ENCODE data around the gene OR3A3. TPM values are rescaled to one million over a fixed set of nuclear protein-coding genes. Genes with fewer than 3 reads are reported as not detected.
"Not testable (repeated sequence)": the region's sequence is repeated elsewhere in the genome, so short reads cannot be mapped to it uniquely, and the experiment has no call there.

The OR3A3 gene
- not detected for polyA plus RNA-seq

GRCh38 chr17:3411070-3411469 lies at the start of gene OR3A3:
TSS of gene OR3A3 (plus strand) at chr17:3411370.
- H3K36me3 Mint-ChIP-seq, result no peaks in the 10 kb centered on the region
- H3K4me3 Mint-ChIP-seq, result no peak within 1 kb of the TSS
- H3K27me3 Mint-ChIP-seq, result peaks cover 24% of the 10 kb centered on the region
- peaks cover 0 to 4% (median 3%) of the 10 kb centered on the region in 3 donors for H3K4me1 Mint-ChIP-seq
- H3K9me3 Mint-ChIP-seq, result peaks cover 11 to 19% (median 15%) of the 10 kb centered on the region in 3 donors
- no peak within 1 kb of the TSS for H3K27ac Mint-ChIP-seq

- not testable (repeated sequence) for H3K4me3 Mint-ChIP-seq, H3K4me1 Mint-ChIP-seq, H3K36me3 Mint-ChIP-seq, H3K27ac Mint-ChIP-seq, H3K27me3 Mint-ChIP-seq
- H3K9me3 Mint-ChIP-seq, result peaks cover 3 to 26% (median 19%) of the 10 kb centered on the region in 3 donors
Observed at GRCh38 chr17:3371167-3371566, 40.0 kb upstream of the OR3A3 start.

- Mint-ChIP-seq H3K4me3 (no peak overlapping the region), H3K4me1 (peaks cover 0 to 8% (median 0%) of the 10 kb centered on the region in 3 donors), H3K9me3 (peaks cover 0 to 16% (median 0%) of the 10 kb centered on the region in 3 donors), H3K36me3 (no peaks in the 10 kb centered on the region), H3K27me3 (peaks cover 14% of the 10 kb centered on the region), H3K27ac (no peak overlapping the region)
Observed at GRCh38 chr17:3378321-3378720, 32.8 kb upstream of the OR3A3 start.

- H3K4me3 Mint-ChIP-seq, result peak overlapping the region in 1 of 4 donors; percentile 14
- peaks cover 0 to 10% (median 0%) of the 10 kb centered on the region in 3 donors for H3K4me1 Mint-ChIP-seq
- H3K27me3 Mint-ChIP-seq, result peaks cover 26% of the 10 kb centered on the region
- H3K9me3 Mint-ChIP-seq, result peaks cover 0 to 1% (median 1%) of the 10 kb centered on the region in 3 donors
- H3K36me3 Mint-ChIP-seq, result no peaks in the 10 kb centered on the region
- H3K27ac Mint-ChIP-seq, result no peak overlapping the region
Observed at GRCh38 chr17:3381957-3382356, 29.2 kb upstream of the OR3A3 start.

GRCh38 chr17:3385869-3386816 lies 25.0 kb upstream of the OR3A3 start, which contains the start of gene OR3A2:
TSS of gene OR3A2 (minus strand) at chr17:3386308.
- peaks cover 28% of the 10 kb centered on the region for H3K27me3 Mint-ChIP-seq
- H3K9me3 Mint-ChIP-seq, result peaks cover 1 to 6% (median 4%) of the 10 kb centered on the region in 3 donors
- H3K4me1 Mint-ChIP-seq, result peaks cover 0 to 7% (median 1%) of the 10 kb centered on the region in 3 donors
- peak within 1 kb of the TSS; percentile 17 to 91 (median 74) for H3K4me3 Mint-ChIP-seq
- H3K36me3 Mint-ChIP-seq, result no peaks in the 10 kb centered on the region
- H3K27ac Mint-ChIP-seq, result no peak within 1 kb of the TSS

GRCh38 chr17:3389791-3390190 lies 21.4 kb upstream of the OR3A3 start:
- peak overlapping the region in 1 of 4 donors; percentile 25 for H3K4me3 Mint-ChIP-seq
- peaks cover 22% of the 10 kb centered on the region for H3K27me3 Mint-ChIP-seq
- H3K36me3 Mint-ChIP-seq, result peaks cover under 1% of the 10 kb centered on the region
- H3K27ac Mint-ChIP-seq, result no peak overlapping the region
- H3K4me1 Mint-ChIP-seq, result peaks cover 0 to 1% (median 0%) of the 10 kb centered on the region in 3 donors
- H3K9me3 Mint-ChIP-seq, result peaks cover 4 to 12% (median 4%) of the 10 kb centered on the region in 3 donors

- not testable (repeated sequence) for H3K27ac Mint-ChIP-seq, H3K9me3 Mint-ChIP-seq, H3K36me3 Mint-ChIP-seq, H3K4me1 Mint-ChIP-seq, H3K4me3 Mint-ChIP-seq, H3K27me3 Mint-ChIP-seq
Observed at GRCh38 chr17:3397801-3398200, 13.4 kb upstream of the OR3A3 start.

- Mint-ChIP-seq H3K27me3 (peaks cover 9% of the 10 kb centered on the region), H3K9me3 (peaks cover 0 to 4% (median 2%) of the 10 kb centered on the region in 3 donors), H3K4me3 (no peak within 1 kb of the TSS), H3K27ac (no peak within 1 kb of the TSS), H3K36me3 (peaks cover 1% of the 10 kb centered on the region), H3K4me1 (peaks cover 0 to 1% (median 0%) of the 10 kb centered on the region in 3 donors)
Observed at GRCh38 chr17:3398310-3398709, 12.9 kb upstream of the OR3A3 start, which contains the start of gene OR1E1. TSS of gene OR1E1 (minus strand) at chr17:3398410. CDS start at chr17:3398410, 0 bp downstream.

- no peak overlapping the region for H3K4me3 Mint-ChIP-seq
- no peaks in the 10 kb centered on the region for H3K36me3 Mint-ChIP-seq
- peaks cover 0 to 2% (median 2%) of the 10 kb centered on the region in 3 donors for H3K9me3 Mint-ChIP-seq
- peaks cover 5% of the 10 kb centered on the region for H3K27me3 Mint-ChIP-seq
- peaks cover 0 to 1% (median 0%) of the 10 kb centered on the region in 3 donors for H3K4me1 Mint-ChIP-seq
- no peak overlapping the region for H3K27ac Mint-ChIP-seq
Observed at GRCh38 chr17:3400055-3400454, 11.1 kb upstream of the OR3A3 start.

- Mint-ChIP-seq H3K27me3 (no peaks in the 10 kb centered on the region), H3K9me3 (peaks cover 4 to 8% (median 4%) of the 10 kb centered on the region in 3 donors), H3K27ac (no peak overlapping the region), H3K4me3 (no peak overlapping the region), H3K36me3 (no peaks in the 10 kb centered on the region), H3K4me1 (no peaks in the 10 kb centered on the region)
Observed at GRCh38 chr17:3401786-3402185, 9.4 kb upstream of the OR3A3 start.

- H3K27me3 Mint-ChIP-seq, H3K4me1 Mint-ChIP-seq, H3K27ac Mint-ChIP-seq, H3K36me3 Mint-ChIP-seq, H3K4me3 Mint-ChIP-seq: not testable (repeated sequence)
- H3K9me3 Mint-ChIP-seq, result peaks cover 8 to 20% (median 15%) of the 10 kb centered on the region in 3 donors
Observed at GRCh38 chr17:3403856-3404255, 7.3 kb upstream of the OR3A3 start.

- not testable (repeated sequence) for H3K27ac Mint-ChIP-seq, H3K36me3 Mint-ChIP-seq, H3K4me1 Mint-ChIP-seq, H3K4me3 Mint-ChIP-seq
- Mint-ChIP-seq H3K27me3 (peaks cover 23% of the 10 kb centered on the region), H3K9me3 (peaks cover 8 to 11% (median 10%) of the 10 kb centered on the region in 3 donors)
Observed at GRCh38 chr17:3412216-3412615, 1.0 kb downstream of the OR3A3 start.

GRCh38 chr17:3415610-3416009 lies 4.4 kb downstream of the OR3A3 start:
- Mint-ChIP-seq H3K27me3 (peaks cover 22% of the 10 kb centered on the region), H3K27ac (no peak overlapping the region), H3K9me3 (peaks cover 0 to 7% (median 0%) of the 10 kb centered on the region in 3 donors), H3K36me3 (no peaks in the 10 kb centered on the region), H3K4me3 (no peak overlapping the region), H3K4me1 (peaks cover 0 to 4% (median 3%) of the 10 kb centered on the region in 3 donors)

GRCh38 chr17:3418222-3418621 lies 7.1 kb downstream of the OR3A3 start:
- H3K27me3 Mint-ChIP-seq, result peaks cover 19% of the 10 kb centered on the region

GRCh38 chr17:3433215-3433614 lies 22.0 kb downstream of the OR3A3 start:
- Mint-ChIP-seq H3K9me3 (peaks cover 0 to 11% (median 5%) of the 10 kb centered on the region in 3 donors), H3K27me3 (peaks cover 11% of the 10 kb centered on the region), H3K27ac (peak overlapping the region in 1 of 3 donors; percentile 89)
- not testable (repeated sequence) for H3K4me3 Mint-ChIP-seq, H3K4me1 Mint-ChIP-seq, H3K36me3 Mint-ChIP-seq

More at GRCh38 chr17:3418222-3418621, 7.1 kb downstream of the OR3A3 start:
- H3K4me1 Mint-ChIP-seq, result peaks cover 0 to 1% (median 0%) of the 10 kb centered on the region in 3 donors
- no peak overlapping the region for H3K27ac Mint-ChIP-seq
- peaks cover 0 to 7% (median 0%) of the 10 kb centered on the region in 3 donors for H3K9me3 Mint-ChIP-seq
- H3K4me3 Mint-ChIP-seq, result peak overlapping the region in 1 of 4 donors; percentile 1
- no peaks in the 10 kb centered on the region for H3K36me3 Mint-ChIP-seq

All from IgD-negative memory B cell (primary cell).